Liver (tissue), 3 donors: ENCODE data around the gene GARIN5B.

Source experiments
- EGR1 ChIP-seq, 2 donors: IDR thresholded peaks; 2 replicates each; pipeline ENCODE4 v1.6.1; 2016 to 2018; ENCODE audit warnings: antibody characterized with exemption in 2 of 2, low read depth in 2 of 2
- FOXA1 ChIP-seq: IDR thresholded peaks from 2 replicates; pipeline ENCODE4 v1.6.1; 2016; ENCODE audit warnings: antibody characterized with exemption
- GABPA ChIP-seq, 2 donors: IDR thresholded peaks in 1 of 2; conservative IDR thresholded peaks in 1 of 2; 2 replicates each; pipeline ENCODE4 v1.6.1; 2016; ENCODE audit warnings: antibody characterized with exemption in 2 of 2, mild to moderate bottlenecking in 1 of 2, moderate library complexity in 1 of 2
- HNF4A ChIP-seq, 2 donors: conservative IDR thresholded peaks; 2 replicates each; pipeline ENCODE4 v1.6.1; 2016; ENCODE audit warnings: antibody characterized with exemption in 2 of 2, mild to moderate bottlenecking in 2 of 2
- JUND ChIP-seq, 2 donors: IDR thresholded peaks; 2 replicates each; pipeline ENCODE4 v1.6.1; 2016; ENCODE audit warnings: antibody characterized with exemption in 2 of 2
- RAD21 ChIP-seq, 2 donors: IDR thresholded peaks; 2 replicates each; pipeline ENCODE4 v1.6.1; 2016; ENCODE audit warnings: antibody characterized with exemption in 2 of 2, mild to moderate bottlenecking in 2 of 2
- REST ChIP-seq: IDR thresholded peaks from 2 replicates; pipeline ENCODE4 v1.6.1; 2016; ENCODE audit warnings: antibody characterized with exemption, mild to moderate bottlenecking
- RXRA ChIP-seq, 2 donors: IDR thresholded peaks; 2 replicates each; pipeline ENCODE4 v1.6.1; 2017 to 2018; ENCODE audit warnings: antibody characterized with exemption in 2 of 2, mild to moderate bottlenecking in 1 of 2
- SP1 ChIP-seq: IDR thresholded peaks from 2 replicates; pipeline ENCODE4 v1.6.1; 2018; ENCODE audit warnings: antibody characterized with exemption, mild to moderate bottlenecking
- TAF1 ChIP-seq: conservative IDR thresholded peaks from 2 replicates; pipeline ENCODE4 v1.6.1; 2016; ENCODE audit warnings: antibody characterized with exemption, mild to moderate bottlenecking
- YY1 ChIP-seq: IDR thresholded peaks from 2 replicates; pipeline ENCODE4 v1.6.1; 2016; ENCODE audit warnings: antibody characterized with exemption, mild to moderate bottlenecking
- TF ChIP-seq, protein P1 (sequence below): IDR thresholded peaks from 2 replicates; pipeline ENCODE4 v1.6.1; 2016; ENCODE audit warnings: antibody characterized with exemption
- TF ChIP-seq, protein P2 (sequence below): fragments of 150-350 bp; IDR thresholded peaks from 2 replicates; pipeline ENCODE4 v1.5.1; 2017; ENCODE audit warnings: improper control_type of control experiment, low read depth, low read length; ENCODE audit not compliant: missing input control
- TF ChIP-seq, protein P3 (sequence below): IDR thresholded peaks from 2 replicates; pipeline ENCODE4 v1.6.1; 2016; ENCODE audit warnings: antibody characterized with exemption
- donor health status: healthy.
- donor health status: healthy.

DNA sequence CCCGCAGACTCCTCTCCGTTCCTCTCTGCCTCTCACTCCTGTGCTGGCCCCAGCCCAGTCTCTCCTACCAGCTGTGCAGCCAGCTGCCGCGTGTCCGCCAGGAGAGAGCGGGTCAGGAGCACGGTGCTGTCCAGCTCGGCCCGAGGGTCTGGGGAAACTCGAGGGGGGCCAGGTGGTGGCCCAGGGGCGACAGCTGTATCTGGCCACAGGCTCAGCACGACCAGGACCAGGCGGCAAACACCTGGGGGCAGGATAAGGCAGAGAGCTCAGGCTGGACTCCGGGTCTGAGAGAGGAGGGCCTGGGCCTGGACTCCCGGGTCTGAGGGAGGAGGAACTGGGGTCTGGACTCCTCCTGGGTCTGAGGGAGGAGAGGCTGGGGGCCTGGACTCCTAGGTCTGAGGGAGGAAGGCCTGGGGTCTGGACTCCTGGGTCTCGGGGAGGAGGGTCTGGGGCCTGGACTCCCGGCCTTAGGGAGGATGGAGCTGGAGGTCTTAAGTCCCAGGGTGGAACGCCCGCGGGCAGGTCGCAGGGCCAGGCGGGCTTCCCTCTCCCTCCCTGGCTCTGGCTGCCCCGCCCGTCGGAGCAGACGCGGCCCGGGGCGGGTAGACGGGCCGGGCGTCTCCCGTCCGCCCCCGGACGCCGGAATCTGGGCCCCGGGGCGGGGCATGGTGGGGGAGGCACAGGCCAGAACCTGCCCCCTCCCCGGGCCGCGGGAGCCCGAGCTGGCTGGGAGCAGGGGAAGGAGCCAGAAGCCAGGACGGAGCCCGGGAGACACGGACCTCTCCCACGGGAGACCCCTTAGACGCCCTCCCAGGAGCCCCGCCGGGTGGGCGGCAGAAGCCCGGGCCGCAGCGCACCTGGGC lies 5.9 kb upstream of the GARIN5B start:
- TF ChIP-seq SP1 (no peak), TAF1 (no peak), HNF4A (conservative IDR thresholded peaks at IDR 0.05) (no peak), GABPA (IDR thresholded peaks at IDR 0.05 in 1 of 2, conservative IDR thresholded peaks at IDR 0.05 in 1 of 2) (no peak), REST (no peak), YY1 (no peak), JUND (IDR thresholded peaks at IDR 0.05) (no peak), RAD21 (IDR thresholded peaks at IDR 0.05) (no peak), EGR1 (IDR thresholded peaks at IDR 0.05; ENCODE audit: low read depth in 2 of 2) (no peak), FOXA1 (no peak), RXRA (IDR thresholded peaks at IDR 0.05) (no peak)
- TF ChIP-seq, protein P1, sequence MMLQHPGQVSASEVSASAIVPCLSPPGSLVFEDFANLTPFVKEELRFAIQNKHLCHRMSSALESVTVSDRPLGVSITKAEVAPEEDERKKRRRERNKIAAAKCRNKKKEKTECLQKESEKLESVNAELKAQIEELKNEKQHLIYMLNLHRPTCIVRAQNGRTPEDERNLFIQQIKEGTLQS, result no peak
- TF ChIP-seq, protein P2, sequence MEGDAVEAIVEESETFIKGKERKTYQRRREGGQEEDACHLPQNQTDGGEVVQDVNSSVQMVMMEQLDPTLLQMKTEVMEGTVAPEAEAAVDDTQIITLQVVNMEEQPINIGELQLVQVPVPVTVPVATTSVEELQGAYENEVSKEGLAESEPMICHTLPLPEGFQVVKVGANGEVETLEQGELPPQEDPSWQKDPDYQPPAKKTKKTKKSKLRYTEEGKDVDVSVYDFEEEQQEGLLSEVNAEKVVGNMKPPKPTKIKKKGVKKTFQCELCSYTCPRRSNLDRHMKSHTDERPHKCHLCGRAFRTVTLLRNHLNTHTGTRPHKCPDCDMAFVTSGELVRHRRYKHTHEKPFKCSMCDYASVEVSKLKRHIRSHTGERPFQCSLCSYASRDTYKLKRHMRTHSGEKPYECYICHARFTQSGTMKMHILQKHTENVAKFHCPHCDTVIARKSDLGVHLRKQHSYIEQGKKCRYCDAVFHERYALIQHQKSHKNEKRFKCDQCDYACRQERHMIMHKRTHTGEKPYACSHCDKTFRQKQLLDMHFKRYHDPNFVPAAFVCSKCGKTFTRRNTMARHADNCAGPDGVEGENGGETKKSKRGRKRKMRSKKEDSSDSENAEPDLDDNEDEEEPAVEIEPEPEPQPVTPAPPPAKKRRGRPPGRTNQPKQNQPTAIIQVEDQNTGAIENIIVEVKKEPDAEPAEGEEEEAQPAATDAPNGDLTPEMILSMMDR, result no peak
- TF ChIP-seq, protein P3, sequence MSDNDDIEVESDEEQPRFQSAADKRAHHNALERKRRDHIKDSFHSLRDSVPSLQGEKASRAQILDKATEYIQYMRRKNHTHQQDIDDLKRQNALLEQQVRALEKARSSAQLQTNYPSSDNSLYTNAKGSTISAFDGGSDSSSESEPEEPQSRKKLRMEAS, result no peak
